GM12874 (cell line): ENCODE measurements around the gene OPRM1.

Source experiments
- CTCF ChIP-seq: IDR thresholded peaks from 2 replicates; pipeline ENCODE4 v1.5.1; 2011; ENCODE audit warnings: low read depth, mild to moderate bottlenecking, control low read depth, low read length, moderate library complexity; ENCODE audit not compliant: insufficient read depth

The OPRM1 gene

GRCh38 chr6:154058963-154059680 lies 20.1 kb downstream of the OPRM1 start:
- TF ChIP-seq CTCF = no peak

- no peak for TF ChIP-seq CTCF
Observed at GRCh38 chr6:154060076-154060475, 21.0 kb downstream of the OPRM1 start.

GRCh38 chr6:154070041-154070440 lies 31.0 kb downstream of the OPRM1 start:
- no peak for TF ChIP-seq CTCF

GRCh38 chr6:154070657-154071056 lies 31.6 kb downstream of the OPRM1 start:
- no peak for TF ChIP-seq CTCF

- TF ChIP-seq CTCF = no peak
Observed at GRCh38 chr6:154071236-154071635, 32.2 kb downstream of the OPRM1 start.

GRCh38 chr6:154071711-154072110 lies 32.7 kb downstream of the OPRM1 start:
- no peak for TF ChIP-seq CTCF

- no peak for TF ChIP-seq CTCF
Observed at GRCh38 chr6:154080461-154081189, 41.6 kb downstream of the OPRM1 start.
